K562 (cell line): ENCODE data around the gene SPATA31D4. TPM values are rescaled to one million over a fixed set of nuclear protein-coding genes. Genes with fewer than 3 reads are reported as not detected.
"Not testable (repeated sequence)": the region's sequence is repeated elsewhere in the genome, so short reads cannot be mapped to it uniquely, and the experiment has no call there.

Experiments used
- ATAC-seq: fragments of 200-7000 bp; cut with Tn5 transposase; 3 replicates; pipeline ENCODE4 v1.9.1; 2020; ENCODE audit warnings: moderate library complexity
- BruUV-seq: library from RNA; stranded (reverse); fragments of 400-500 nt; replicated peaks from 2 replicates; lab custom pipeline; 2021; lab: Mats Ljungman, UMichigan
- CTCF ChIA-PET: fragments of 300-600 bp; formaldehyde crosslinking; extraction: SDS; loops from one replicate; lab custom pipeline; 2021; ENCODE audit warnings: low intra/inter-chr PET ratio; lab: Yijun Ruan, JAX
- POLR2A ChIA-PET: fragments of 300-600, 350-650 bp; sonication (Branson Sonifier 250); formaldehyde crosslinking; extraction: SDS; loops from one replicate; lab custom pipeline; 2021; ENCODE audit warnings: antibody characterized with exemption, inconsistent platforms; lab: Yijun Ruan, JAX
- DNase-seq, 4 experiments: peaks; one replicate each; pipeline versions ENCODE4 v3.0.0 to v3.0.0-alpha.2; 2011 to 2018; ENCODE audit warnings: low spot score in 3 of 4, mixed read lengths in 3 of 4; ENCODE audit errors: extremely low read depth in 1 of 4
- FAIRE-seq: peaks from 2 replicates; lab custom pipeline; 2011; peaks lifted over from hg19 to GRCh38; lab: Jason Lieb, UNC
- H2AFZ ChIP-seq: 2 replicates; pipeline ENCODE4 v1.6.0; 2011; ENCODE audit warnings: low read depth, low read length, control low read depth, inconsistent platforms
- H3K27ac ChIP-seq: fragments of 200-600 bp; 3 replicates; pipeline ENCODE4 v1.8.0; 2011; ENCODE audit warnings: low read depth, mild to moderate bottlenecking, control low read depth, inconsistent platforms, low read length, moderate library complexity, mixed read lengths; ENCODE audit errors: extremely low read depth
- H3K27me3 ChIP-seq, 2 experiments: fragments of 300-600 bp in 1 of 2; 2 replicates in 1 of 2; 3 replicates in 1 of 2; pipeline versions ENCODE4 v1.6.0 to v1.8.0; 2011; ENCODE audit warnings: inconsistent platforms in 2 of 2, low read length in 2 of 2, mild to moderate bottlenecking in 1 of 2, mixed read lengths in 1 of 2, moderate library complexity in 1 of 2; ENCODE audit not compliant: control insufficient read depth in 2 of 2, insufficient read depth in 2 of 2
- H3K36me3 ChIP-seq: fragments of 300-600 bp; 3 replicates; pipeline ENCODE4 v1.8.0; 2011; ENCODE audit warnings: mild to moderate bottlenecking, low read length, inconsistent platforms; ENCODE audit not compliant: control insufficient read depth, insufficient read depth
- H3K4me1 ChIP-seq, 2 experiments: fragments of 200-600 bp in 1 of 2; replicated peaks in 1 of 2; 2 replicates in 1 of 2; 3 replicates in 1 of 2; pipeline versions ENCODE4 v1.5.1 to v1.8.0; 2011; ENCODE audit warnings: inconsistent platforms in 2 of 2, low read length in 2 of 2, mild to moderate bottlenecking in 1 of 2, mixed read lengths in 1 of 2, moderate library complexity in 1 of 2; ENCODE audit not compliant: control insufficient read depth in 2 of 2, insufficient read depth in 2 of 2
- H3K4me2 ChIP-seq: 2 replicates; pipeline ENCODE4 v1.6.1; 2011; ENCODE audit warnings: low read length, control low read depth, inconsistent platforms, mixed read lengths; ENCODE audit not compliant: insufficient read depth
- H3K4me3 ChIP-seq: fragments of 200-600 bp; sonication (generic), shearing (Covaris generic); 2 replicates; pipeline ENCODE4 v1.5.1; 2016; ENCODE audit warnings: control low read depth, inconsistent platforms
- H3K79me2 ChIP-seq: fragments of 200-600 bp; 3 replicates; pipeline ENCODE4 v1.8.0; 2011; ENCODE audit warnings: low read length, inconsistent platforms; ENCODE audit not compliant: control insufficient read depth, insufficient read depth
- H3K9ac ChIP-seq, 2 experiments: 2 replicates each; pipeline versions ENCODE4 v1.6.0 to v1.6.1; 2011; ENCODE audit warnings: low read depth in 2 of 2, low read length in 2 of 2, control low read depth in 1 of 2, inconsistent platforms in 1 of 2, mild to moderate bottlenecking in 1 of 2, mixed read lengths in 1 of 2; ENCODE audit not compliant: insufficient read depth in 1 of 2
- H3K9me1 ChIP-seq: one replicate; pipeline ENCODE4 v1.6.0; 2011; ENCODE audit warnings: inconsistent platforms, mild to moderate bottlenecking, low read length, moderate library complexity; ENCODE audit not compliant: control insufficient read depth, insufficient read depth
- H3K9me3 ChIP-seq: replicated peaks from 2 replicates; pipeline ENCODE4 v1.5.1; 2011; ENCODE audit warnings: low read depth, low read length, inconsistent platforms; ENCODE audit not compliant: control insufficient read depth, insufficient read depth
- H4K20me1 ChIP-seq: replicated peaks from 2 replicates; pipeline ENCODE4 v1.6.1; 2011; ENCODE audit warnings: low read length, inconsistent platforms, mixed read lengths; ENCODE audit not compliant: control insufficient read depth, insufficient read depth
- WGBS: fragments of 100-300 bp; shearing (Covaris generic); methylation state at CpG from one replicate; pipeline ENCODE4 v1.1.6; 2016; ENCODE audit warnings: low coverage, mixed read lengths; ENCODE audit not compliant: insufficient coverage; ENCODE audit errors: missing lambda C conversion rate; 5-methylcytosine and 5-hydroxymethylcytosine counted together
- in situ Hi-C: fragments of 300-500 bp; cut with MboI; formaldehyde crosslinking; loops from 4 replicates; pipeline ENCODE4 v1.15.0; 2018; ENCODE audit warnings: inconsistent platforms, mixed read lengths
- intact Hi-C: fragments of 100-400 bp; cut with micrococcal nuclease; formaldehyde crosslinking; loops from 2 replicates; pipeline ENCODE4 v1.14.2; 2022
- polyA plus RNA-seq, 8 experiments: library from polyadenylated mRNA; depleted of rRNA in 4 of 8; stranded (reverse) in 5 of 8; unstranded in 3 of 8; fragments of >200 nt; fragmentation: Nextera tagmentation in 2 of 8; fragmentation: Illumina TruSeq in 1 of 8; extraction: Ambion mirVana in 2 of 8; extraction: Trizol in 1 of 8; gene quantifications; 2 replicates each; pipeline versions ENCODE4 v1.2.1 to v1.2.3, GENCODE V29; 2011 to 2014; ENCODE audit warnings: inconsistent platforms in 1 of 8, missing spikeins in 1 of 8
- total RNA-seq, 7 experiments: library from RNA; depleted of rRNA in 6 of 7; stranded (reverse); fragments of >200 nt in 6 of 7; fragmentation: Illumina TruSeq in 2 of 7; extraction: Trizol in 2 of 7; gene quantifications; 2 replicates each; pipeline versions ENCODE4 v1.2.1 to v1.2.3, GENCODE V29; 2011 to 2021; ENCODE audit warnings: low replicate concordance in 1 of 7
- TF ChIP-seq, protein P1 (sequence below): fragments of 250-450 bp; sonication (Bioruptor Pico); IDR thresholded peaks from 2 replicates; pipeline ENCODE4 v1.8.0; 2022; ENCODE audit warnings: inconsistent platforms

SPATA31D4 gene
- total and polyA plus RNA-seq, 9 of the 15 experiments (the other 6 are each of a cell fraction or from before 2014, with no cell fraction given): not detected

- TF ChIP-seq, protein P1, sequence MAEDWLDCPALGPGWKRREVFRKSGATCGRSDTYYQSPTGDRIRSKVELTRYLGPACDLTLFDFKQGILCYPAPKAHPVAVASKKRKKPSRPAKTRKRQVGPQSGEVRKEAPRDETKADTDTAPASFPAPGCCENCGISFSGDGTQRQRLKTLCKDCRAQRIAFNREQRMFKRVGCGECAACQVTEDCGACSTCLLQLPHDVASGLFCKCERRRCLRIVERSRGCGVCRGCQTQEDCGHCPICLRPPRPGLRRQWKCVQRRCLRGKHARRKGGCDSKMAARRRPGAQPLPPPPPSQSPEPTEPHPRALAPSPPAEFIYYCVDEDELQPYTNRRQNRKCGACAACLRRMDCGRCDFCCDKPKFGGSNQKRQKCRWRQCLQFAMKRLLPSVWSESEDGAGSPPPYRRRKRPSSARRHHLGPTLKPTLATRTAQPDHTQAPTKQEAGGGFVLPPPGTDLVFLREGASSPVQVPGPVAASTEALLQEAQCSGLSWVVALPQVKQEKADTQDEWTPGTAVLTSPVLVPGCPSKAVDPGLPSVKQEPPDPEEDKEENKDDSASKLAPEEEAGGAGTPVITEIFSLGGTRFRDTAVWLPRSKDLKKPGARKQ: no peak
Observed at GRCh38 chr9:81915801-81916505, 12.3 kb upstream of the SPATA31D4 start (continued).

DNA sequence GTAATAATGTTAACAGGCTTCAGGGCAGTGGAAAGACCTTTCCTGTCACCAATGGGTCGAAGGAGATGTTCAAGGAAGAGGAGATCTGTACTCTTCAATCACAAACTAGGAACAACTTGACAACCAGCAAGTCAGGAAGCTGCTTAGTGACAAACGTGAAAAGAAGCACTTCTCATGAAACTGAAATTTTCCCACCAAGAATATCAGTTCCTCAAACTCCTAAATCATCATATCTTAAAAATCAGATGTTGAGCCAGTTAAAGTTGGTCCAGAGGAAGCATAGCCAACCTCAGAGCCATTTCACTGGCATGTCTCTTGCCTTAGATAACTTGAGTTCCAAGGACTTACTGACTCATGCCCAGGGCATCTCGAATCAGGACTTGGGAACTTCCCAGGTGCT lies 9.7 kb upstream of the SPATA31D4 start:
- in situ Hi-C loops: not testable (repeated sequence)

DNA sequence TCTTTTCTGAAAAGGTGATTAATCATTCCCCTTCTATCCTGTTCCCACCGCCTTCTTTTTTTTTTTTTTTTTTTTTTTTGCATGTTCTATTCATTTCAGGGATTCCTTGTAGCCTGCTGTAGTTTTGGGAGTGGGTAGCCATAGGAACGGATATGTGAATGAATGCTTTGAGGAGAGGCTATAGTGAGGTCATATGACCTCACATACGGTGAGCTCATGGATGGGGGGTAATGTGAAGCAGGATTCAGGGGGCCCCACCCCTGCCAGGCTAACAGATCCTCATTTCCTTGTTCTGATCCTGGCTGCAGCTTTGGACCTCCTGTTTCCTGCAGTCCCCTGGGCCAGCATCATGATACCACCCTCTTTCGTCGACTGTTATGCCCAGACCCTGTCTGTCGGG lies 1.9 kb downstream of the SPATA31D4 start:
- WGBS: no CpG with 5 or more reads among the region's 6 CpGs
- H3K27ac ChIP-seq, in situ Hi-C loops, BruUV-seq, H3K4me2 ChIP-seq, H2AFZ ChIP-seq, H3K9ac ChIP-seq, H4K20me1 ChIP-seq, DNase-seq, FAIRE-seq, CTCF ChIA-PET, POLR2A ChIA-PET, H3K4me1 ChIP-seq, H3K9me3 ChIP-seq, H3K4me3 ChIP-seq, H3K27me3 ChIP-seq, H3K36me3 ChIP-seq, H3K9me1 ChIP-seq, intact Hi-C loops, ATAC-seq, H3K79me2 ChIP-seq: not testable (repeated sequence)

More for the DNA sequence above, 9.7 kb upstream of the SPATA31D4 start:
- H3K4me2 ChIP-seq, H3K9me3 ChIP-seq, H4K20me1 ChIP-seq, FAIRE-seq, H3K27ac ChIP-seq, H2AFZ ChIP-seq, DNase-seq, ATAC-seq, H3K27me3 ChIP-seq, H3K4me1 ChIP-seq, H3K9ac ChIP-seq, H3K9me1 ChIP-seq, H3K36me3 ChIP-seq, H3K4me3 ChIP-seq, CTCF ChIA-PET, H3K79me2 ChIP-seq, intact Hi-C loops, BruUV-seq, POLR2A ChIA-PET: not testable (repeated sequence)
- no CpG with 5 or more reads among the region's 3 CpGs for WGBS

DNA sequence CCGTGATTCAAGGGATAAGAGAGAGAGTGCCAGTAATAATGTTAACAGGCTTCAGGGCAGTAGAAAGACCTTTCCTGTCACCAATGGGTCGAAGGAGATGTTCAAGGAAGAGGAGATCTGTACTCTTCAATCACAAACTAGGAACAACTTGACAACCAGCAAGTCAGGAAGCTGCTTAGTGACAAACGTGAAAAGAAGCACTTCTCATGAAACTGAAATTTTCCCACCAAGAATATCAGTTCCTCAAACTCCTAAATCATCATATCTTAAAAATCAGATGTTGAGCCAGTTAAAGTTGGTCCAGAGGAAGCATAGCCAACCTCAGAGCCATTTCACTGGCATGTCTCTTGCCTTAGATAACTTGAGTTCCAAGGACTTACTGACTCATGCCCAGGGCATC lies 5.3 kb downstream of the SPATA31D4 start:
- H3K27me3 ChIP-seq, ATAC-seq, POLR2A ChIA-PET, H3K4me2 ChIP-seq, FAIRE-seq, H3K79me2 ChIP-seq, H3K36me3 ChIP-seq, H3K9me3 ChIP-seq, H2AFZ ChIP-seq, BruUV-seq, intact Hi-C loops, in situ Hi-C loops, H3K9me1 ChIP-seq, H3K4me3 ChIP-seq, CTCF ChIA-PET, H3K9ac ChIP-seq, H4K20me1 ChIP-seq, H3K4me1 ChIP-seq, H3K27ac ChIP-seq, DNase-seq: not testable (repeated sequence)
- WGBS: no CpG with 5 or more reads among the region's 3 CpGs
